Occipital lobe (tissue), 2 donors: ENCODE measurements around the gene CLDN14. TPM values are rescaled to one million over a fixed set of nuclear protein-coding genes. Genes with fewer than 3 reads are reported as not detected.

ENCODE experiments used
- DNase-seq: peaks from one replicate; lab custom pipeline; 2025; lab: John Stamatoyannopoulos, UW
- total RNA-seq: library from RNA; depleted of rRNA; stranded (reverse); fragments of >200 nt; gene quantifications from one replicate; pipeline ENCODE4 v1.2.3, GENCODE V29; 2014

CLDN14 gene
- total RNA-seq, 1 donor from 2014 or later, result not detected

- DNase-seq, result no peak
These were observed 8.6 kb downstream of the CLDN14 start for GRCh38 chr21:36471254-36471723.

- no peak for DNase-seq
These were observed 9.6 kb downstream of the CLDN14 start for GRCh38 chr21:36470294-36470693.

- no peak for DNase-seq
These were observed 13.8 kb downstream of the CLDN14 start for GRCh38 chr21:36466061-36466511.

GRCh38 chr21:36465478-36465877 lies 14.4 kb downstream of the CLDN14 start:
- no peak for DNase-seq

GRCh38 chr21:36464590-36464989 lies 15.3 kb downstream of the CLDN14 start:
- no peak for DNase-seq

GRCh38 chr21:36463991-36464390 lies 15.9 kb downstream of the CLDN14 start:
- no peak for DNase-seq

- no peak for DNase-seq
These were observed 16.7 kb downstream of the CLDN14 start for GRCh38 chr21:36463204-36463603.

- no peak for DNase-seq
These were observed 17.9 kb downstream of the CLDN14 start for GRCh38 chr21:36461918-36462486.

- DNase-seq, result no peak
These were observed 18.5 kb downstream of the CLDN14 start for GRCh38 chr21:36461277-36461917.

GRCh38 chr21:36460866-36461265 lies 19.1 kb downstream of the CLDN14 start:
- no peak for DNase-seq

GRCh38 chr21:36459098-36459497 lies 20.8 kb downstream of the CLDN14 start:
- DNase-seq, result no peak

- no peak for DNase-seq
These were observed 23.1 kb downstream of the CLDN14 start for GRCh38 chr21:36456729-36457414.

- no peak for DNase-seq
These were observed 25.2 kb downstream of the CLDN14 start for GRCh38 chr21:36454706-36455105.

GRCh38 chr21:36454093-36454531 lies 25.8 kb downstream of the CLDN14 start:
- no peak for DNase-seq

- no peak for DNase-seq
These were observed 27.6 kb downstream of the CLDN14 start for GRCh38 chr21:36452281-36452825.

GRCh38 chr21:36451506-36451905 lies 28.4 kb downstream of the CLDN14 start:
- no peak for DNase-seq

- no peak for DNase-seq
These were observed 29.4 kb downstream of the CLDN14 start for GRCh38 chr21:36450511-36450910.

GRCh38 chr21:36446301-36446700 lies 33.6 kb downstream of the CLDN14 start:
- DNase-seq, result no peak

GRCh38 chr21:36441715-36442114 lies 38.2 kb downstream of the CLDN14 start:
- DNase-seq, result no peak

GRCh38 chr21:36437745-36438128 lies 42.2 kb downstream of the CLDN14 start:
- no peak for DNase-seq

GRCh38 chr21:36436829-36437744 lies 42.8 kb downstream of the CLDN14 start:
- no peak for DNase-seq
